Measurements from ENCODE around the gene ACTN4.

The ACTN4 gene

GRCh38 chr19:38632476-38633213 is 14.8 kb upstream of the ACTN4 start:
- TF ChIP-seq EZH2phosphoT487 (IDR thresholded peaks at IDR 0.05; ENCODE audit: low read depth) (no peak), CTCF (IDR thresholded peaks at IDR 0.05; ENCODE audit: low read depth, low read length) (no peak)
- H3K4me2 ChIP-seq (ENCODE audit: low read length): no peak overlapping the region

DNA sequence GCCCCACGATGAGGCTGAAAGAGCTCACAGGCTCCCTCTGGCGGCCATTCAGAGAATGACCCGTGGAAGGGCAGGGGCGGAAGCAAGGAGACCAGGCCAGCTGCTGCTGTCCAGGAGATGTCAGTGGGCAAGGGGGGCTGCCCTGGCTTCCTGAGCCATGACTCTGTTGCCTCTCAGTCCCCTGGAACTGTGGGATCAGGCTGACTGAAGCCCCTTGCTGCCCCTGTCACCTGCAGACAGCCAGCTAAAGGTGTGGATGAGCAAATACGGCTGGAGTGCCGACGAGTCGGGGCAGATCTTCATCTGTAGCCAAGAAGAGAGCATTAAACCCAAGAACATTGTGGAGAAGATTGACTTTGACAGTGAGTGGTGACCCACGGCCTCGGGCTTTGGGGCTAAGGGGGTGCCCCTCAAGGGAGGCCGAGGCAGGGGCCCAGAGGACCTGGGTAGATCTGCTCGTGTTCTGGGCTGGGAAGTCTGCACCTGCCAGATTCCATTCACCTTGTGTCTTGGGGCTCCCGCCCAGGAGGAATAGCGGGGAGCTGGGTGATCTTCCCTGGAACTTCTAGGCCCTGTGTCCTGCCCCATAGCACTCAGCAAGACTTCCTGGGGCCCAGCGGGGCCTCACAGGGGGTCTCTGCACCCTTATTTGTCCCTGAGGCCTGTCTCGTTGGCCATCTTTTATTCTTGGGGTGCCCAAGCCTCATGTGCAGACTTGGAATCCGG is 12.5 kb upstream of the ACTN4 start:
- Histone ChIP-seq H3K9me3 (ENCODE audit: insufficient read depth, low read length) (no peaks in the 10 kb centered on the region), H3K79me2 (ENCODE audit: low read length) (no peaks in the 10 kb centered on the region), H3K4me3 (ENCODE audit: low read length) (no peak overlapping the region), H3K36me3 (replicated peaks; ENCODE audit: low read depth, low read length) (peaks cover 26% of the 10 kb centered on the region), H3K4me1 (ENCODE audit: low read length) (peaks cover 8% of the 10 kb centered on the region), H2AFZ (ENCODE audit: low read depth, low read length) (no peak overlapping the region), H3K27ac (ENCODE audit: low read length) (no peak overlapping the region), H3K27me3 (ENCODE audit: low read depth, low read length) (no peaks in the 10 kb centered on the region), H4K20me1 (ENCODE audit: insufficient read depth, low read length) (no peaks in the 10 kb centered on the region), H3K9ac (ENCODE audit: low read length) (no peak overlapping the region), H3K4me2 (ENCODE audit: low read length) (no peak overlapping the region)
- TF ChIP-seq EZH2phosphoT487 (IDR thresholded peaks at IDR 0.05; ENCODE audit: low read depth) (no peak), CTCF (IDR thresholded peaks at IDR 0.05; ENCODE audit: low read depth, low read length) (peak; percentile 97)

More at GRCh38 chr19:38632476-38633213, 14.8 kb upstream of the ACTN4 start:
- peaks cover 8% of the 10 kb centered on the region for H3K4me1 ChIP-seq (ENCODE audit: low read length)
- no peak overlapping the region for H2AFZ ChIP-seq (ENCODE audit: low read depth, low read length)
- H3K9me3 ChIP-seq (ENCODE audit: insufficient read depth, low read length): no peaks in the 10 kb centered on the region
- H3K27ac ChIP-seq (ENCODE audit: low read length): no peak overlapping the region
- H4K20me1 ChIP-seq (ENCODE audit: insufficient read depth, low read length): no peaks in the 10 kb centered on the region
- H3K79me2 ChIP-seq (ENCODE audit: low read length): no peaks in the 10 kb centered on the region
- H3K4me3 ChIP-seq (ENCODE audit: low read length): no peak overlapping the region
- H3K27me3 ChIP-seq (ENCODE audit: low read depth, low read length): no peaks in the 10 kb centered on the region
- no peak overlapping the region for H3K9ac ChIP-seq (ENCODE audit: low read length)
- peaks cover 31% of the 10 kb centered on the region for H3K36me3 ChIP-seq (replicated peaks; ENCODE audit: low read depth, low read length)

DNA sequence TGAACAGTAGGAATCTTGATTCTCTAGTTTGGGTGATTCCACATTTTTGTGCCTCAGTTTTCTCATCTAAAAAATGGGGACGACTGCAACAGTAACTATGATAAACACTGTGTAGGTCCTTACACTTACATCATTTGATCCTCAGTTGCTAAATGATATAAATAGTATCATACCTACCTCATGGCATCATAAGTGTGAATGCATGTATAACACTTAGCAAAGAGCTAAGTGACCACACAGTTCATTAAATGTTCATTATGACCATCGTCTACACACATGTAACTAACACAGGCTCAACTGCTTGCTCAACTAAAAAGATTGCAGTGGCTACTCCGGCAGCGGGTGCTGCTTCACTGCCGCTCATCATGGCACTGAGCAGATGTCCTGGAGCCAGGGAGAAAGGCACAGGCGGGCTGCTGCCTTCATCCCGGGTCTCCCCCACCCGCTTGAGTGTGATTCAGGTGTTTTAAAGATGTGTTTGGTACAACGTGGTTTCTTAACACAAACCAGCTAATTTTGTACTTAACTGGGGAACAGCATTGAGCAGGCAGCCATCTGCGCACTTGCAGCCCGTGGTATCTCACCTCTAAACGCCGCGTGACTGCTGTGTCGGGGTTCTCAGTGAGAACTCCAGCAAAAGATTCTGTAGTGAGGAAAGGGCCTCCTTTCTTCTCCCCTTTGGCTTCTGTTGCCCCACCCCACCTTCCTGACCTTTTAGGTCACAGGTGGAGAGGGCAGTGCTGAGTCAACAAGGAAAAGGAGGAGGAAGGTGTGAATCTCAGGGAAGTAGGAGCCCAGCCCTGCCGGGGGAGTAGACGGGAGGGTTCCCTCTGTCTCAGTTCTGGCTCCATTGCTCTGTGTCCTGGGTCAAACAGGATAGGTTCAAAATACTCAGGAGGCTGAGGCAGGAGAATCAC is 11.7 kb upstream of the ACTN4 start:
- TF ChIP-seq CTCF (IDR thresholded peaks at IDR 0.05; ENCODE audit: low read depth, low read length) (no peak), EZH2phosphoT487 (IDR thresholded peaks at IDR 0.05; ENCODE audit: low read depth) (no peak)
- H2AFZ ChIP-seq (ENCODE audit: low read depth, low read length): no peak overlapping the region
- no peaks in the 10 kb centered on the region for H4K20me1 ChIP-seq (ENCODE audit: insufficient read depth, low read length)
- H3K4me1 ChIP-seq (ENCODE audit: low read length): peaks cover 8% of the 10 kb centered on the region
- no peak overlapping the region for H3K4me3 ChIP-seq (ENCODE audit: low read length)
- no peak overlapping the region for H3K9ac ChIP-seq (ENCODE audit: low read length)
- H3K4me2 ChIP-seq (ENCODE audit: low read length): no peak overlapping the region
- no peaks in the 10 kb centered on the region for H3K79me2 ChIP-seq (ENCODE audit: low read length)
- no peak overlapping the region for H3K27ac ChIP-seq (ENCODE audit: low read length)
- H3K9me3 ChIP-seq (ENCODE audit: insufficient read depth, low read length): no peaks in the 10 kb centered on the region
- H3K27me3 ChIP-seq (ENCODE audit: low read depth, low read length): no peaks in the 10 kb centered on the region
- peaks cover 26% of the 10 kb centered on the region for H3K36me3 ChIP-seq (replicated peaks; ENCODE audit: low read depth, low read length)

Data from OCI-LY3 (cell line).